Adrenal gland (tissue), 5 donors: Measurements from ENCODE around the gene YAF2.
"Not testable (repeated sequence)": the region's sequence is repeated elsewhere in the genome, so short reads cannot be mapped to it uniquely, and the experiment has no call there.

Experiments
- CTCF ChIP-seq, 6 experiments: fragments of 450-650 bp in 4 of 6; fragments of 200-600 bp in 2 of 6; sonication (generic) in 1 of 6; IDR thresholded peaks; 1 replicate in 5 of 6; 2 replicates in 1 of 6; pipeline versions ENCODE4 v1.5.1 to v1.8.0; 2016 to 2021; ENCODE audit warnings: antibody characterized with exemption in 6 of 6, mild to moderate bottlenecking in 2 of 6, moderate library complexity in 1 of 6
- POLR2A ChIP-seq, 2 donors: fragments of 450-650 bp; IDR thresholded peaks; one replicate each; pipeline ENCODE4 v1.6.1; 2017; ENCODE audit warnings: antibody characterized with exemption in 2 of 2, mild to moderate bottlenecking in 2 of 2, moderate library complexity in 1 of 2
- donor health status: DM: no; HTN: no; CAD: no.

GRCh38 chr12:42252645-42253044, 14.6 kb upstream of the YAF2 start:
- not testable (repeated sequence) for TF ChIP-seq CTCF, POLR2A (IDR thresholded peaks at IDR 0.05)
